Lung (tissue), 12 donors: ENCODE results near the gene TMSB10. TPM values are rescaled to one million over a fixed set of nuclear protein-coding genes. Genes with fewer than 3 reads are reported as not detected.
A peak's percentile ranks its signal among the peaks of the same experiment; 100 is the strongest.

ENCODE experiments used
- ATAC-seq: fragments of 200-7000 bp; cut with Tn5 transposase; one replicate; pipeline ENCODE4 v1.9.1; 2020; ENCODE audit warnings: moderate number of reproducible peaks; ENCODE audit not compliant: insufficient read depth, low FRiP score
- DNase-seq, 3 donors: peaks; one replicate each; pipeline ENCODE4 v3.0.0-alpha.2; 2013 to 2017
- H3K27ac ChIP-seq, 2 donors: one replicate each; pipeline ENCODE4 v1.5.1; 2013; ENCODE audit warnings: mild to moderate bottlenecking in 2 of 2, moderate library complexity in 2 of 2, control low read depth in 1 of 2, inconsistent platforms in 1 of 2, low read depth in 1 of 2, low read length in 1 of 2
- H3K27me3 ChIP-seq, 3 donors: one replicate each; pipeline ENCODE4 v1.5.1; 2013; ENCODE audit warnings: low read length in 2 of 3; ENCODE audit not compliant: control insufficient read depth in 3 of 3, insufficient read depth in 3 of 3
- H3K36me3 ChIP-seq, 4 donors: one replicate each; pipeline ENCODE4 v1.5.1; 2013; ENCODE audit warnings: low read length in 4 of 4, mild to moderate bottlenecking in 1 of 4, moderate library complexity in 1 of 4; ENCODE audit not compliant: control insufficient read depth in 4 of 4, insufficient read depth in 4 of 4
- H3K4me1 ChIP-seq, 5 donors: one replicate each; pipeline ENCODE4 v1.5.1; 2013; ENCODE audit warnings: low read length in 5 of 5, mild to moderate bottlenecking in 2 of 5, moderate library complexity in 1 of 5; ENCODE audit not compliant: control insufficient read depth in 5 of 5, insufficient read depth in 5 of 5
- H3K4me3 ChIP-seq: one replicate; pipeline ENCODE4 v1.5.1; 2013; ENCODE audit warnings: mild to moderate bottlenecking, control low read depth, moderate library complexity
- H3K9ac ChIP-seq, 2 donors: one replicate each; pipeline ENCODE4 v1.5.1; 2013; ENCODE audit warnings: low read length in 2 of 2, control low read depth in 1 of 2; ENCODE audit not compliant: insufficient read depth in 1 of 2
- H3K9me3 ChIP-seq, 4 donors: one replicate each; pipeline ENCODE4 v1.5.1; 2013; ENCODE audit warnings: low read length in 3 of 4, mild to moderate bottlenecking in 1 of 4, moderate library complexity in 1 of 4; ENCODE audit not compliant: control insufficient read depth in 4 of 4, insufficient read depth in 3 of 4
- WGBS, 2 donors: extraction: QIAGEN DNeasy Blood & Tissue Kit; methylation state at CpG; one replicate each; pipeline ENCODE4 v1.1.7; 2013; 5-methylcytosine and 5-hydroxymethylcytosine counted together
- polyA plus RNA-seq, 2 donors: library from polyadenylated mRNA; stranded (reverse); fragments of 200-250 nt; gene quantifications; one replicate each; pipeline ENCODE4 v1.2.1, GENCODE V29; 2013
- total RNA-seq, 2 donors: library from RNA; depleted of rRNA in 1 of 2; stranded (reverse); fragments of >200 nt in 1 of 2; gene quantifications; one replicate each; pipeline ENCODE4 v1.2.1, GENCODE V29; 2014 to 2021
- TF ChIP-seq, protein P1 (sequence below): IDR thresholded peaks from 2 replicates; pipeline ENCODE4 v1.5.1; 2012; ENCODE audit warnings: mild to moderate bottlenecking; ENCODE audit errors: control extremely low read depth, extremely low read depth
- donor health status: control.
- donor health status: control.
- donor health status: Bipolar disorder and iron deficiency.
- donor health status: healthy.
- donor health status: DM: yes; HTN: yes; CAD: no.

The TMSB10 gene
- total and polyA plus RNA-seq, 4 donors, result 1,849 to 6,202 (median 2,498) TPM

DNA sequence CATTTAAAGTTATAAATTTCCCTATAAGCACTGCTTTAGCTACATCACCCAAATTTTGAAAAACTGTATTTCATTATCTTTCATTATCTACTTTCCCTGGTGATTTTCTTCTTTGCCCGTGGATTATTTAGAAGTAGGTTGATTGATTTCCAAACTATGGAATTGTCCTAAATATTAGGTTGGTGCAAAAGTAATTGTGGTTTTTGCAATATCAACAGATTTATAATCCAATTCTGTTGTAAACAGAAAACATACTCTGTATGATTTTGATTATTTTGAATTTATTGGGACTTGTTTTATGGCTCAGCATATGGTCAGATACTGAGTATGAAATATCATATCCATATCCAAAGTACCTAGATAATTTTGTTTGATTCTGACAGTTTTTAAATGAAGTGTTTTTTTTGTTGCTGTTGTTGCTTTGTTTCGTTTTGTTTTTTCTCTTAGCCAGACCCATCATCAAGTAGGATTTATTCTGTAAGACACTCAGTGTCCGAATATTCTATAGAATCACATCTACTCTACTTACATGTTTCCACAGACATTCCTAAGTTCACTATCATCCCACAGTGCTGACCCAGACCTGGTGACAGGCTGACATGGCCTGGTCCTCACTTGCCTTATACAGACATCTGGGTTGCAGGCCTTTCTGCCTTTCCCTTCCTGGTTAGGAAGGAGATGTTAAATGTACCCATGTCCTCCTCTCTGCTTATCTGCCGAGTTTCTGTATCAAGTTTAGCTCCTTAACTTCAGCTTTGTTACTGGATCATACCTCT lies 22.5 kb upstream of the TMSB10 start:
- no peak overlapping the region for H3K27ac ChIP-seq
- no peaks in the 10 kb centered on the region for H3K36me3 ChIP-seq
- ATAC-seq (no peak), DNase-seq (no peak)
- peaks cover 0 to 3% (median 0%) of the 10 kb centered on the region in 4 donors for H3K9me3 ChIP-seq
- H3K4me1 ChIP-seq, result peaks cover 4 to 23% (median 6%) of the 10 kb centered on the region in 5 donors
- H3K27me3 ChIP-seq, result peaks cover 0 to 33% (median 29%) of the 10 kb centered on the region in 3 donors
- H3K9ac ChIP-seq, result no peak overlapping the region
- TF ChIP-seq, protein P1, sequence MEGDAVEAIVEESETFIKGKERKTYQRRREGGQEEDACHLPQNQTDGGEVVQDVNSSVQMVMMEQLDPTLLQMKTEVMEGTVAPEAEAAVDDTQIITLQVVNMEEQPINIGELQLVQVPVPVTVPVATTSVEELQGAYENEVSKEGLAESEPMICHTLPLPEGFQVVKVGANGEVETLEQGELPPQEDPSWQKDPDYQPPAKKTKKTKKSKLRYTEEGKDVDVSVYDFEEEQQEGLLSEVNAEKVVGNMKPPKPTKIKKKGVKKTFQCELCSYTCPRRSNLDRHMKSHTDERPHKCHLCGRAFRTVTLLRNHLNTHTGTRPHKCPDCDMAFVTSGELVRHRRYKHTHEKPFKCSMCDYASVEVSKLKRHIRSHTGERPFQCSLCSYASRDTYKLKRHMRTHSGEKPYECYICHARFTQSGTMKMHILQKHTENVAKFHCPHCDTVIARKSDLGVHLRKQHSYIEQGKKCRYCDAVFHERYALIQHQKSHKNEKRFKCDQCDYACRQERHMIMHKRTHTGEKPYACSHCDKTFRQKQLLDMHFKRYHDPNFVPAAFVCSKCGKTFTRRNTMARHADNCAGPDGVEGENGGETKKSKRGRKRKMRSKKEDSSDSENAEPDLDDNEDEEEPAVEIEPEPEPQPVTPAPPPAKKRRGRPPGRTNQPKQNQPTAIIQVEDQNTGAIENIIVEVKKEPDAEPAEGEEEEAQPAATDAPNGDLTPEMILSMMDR, result no peak
- H3K4me3 ChIP-seq, result no peak overlapping the region
- WGBS, 2 donors, result 96 to 98% methylated on average over 4 of the region's 4 CpGs

DNA sequence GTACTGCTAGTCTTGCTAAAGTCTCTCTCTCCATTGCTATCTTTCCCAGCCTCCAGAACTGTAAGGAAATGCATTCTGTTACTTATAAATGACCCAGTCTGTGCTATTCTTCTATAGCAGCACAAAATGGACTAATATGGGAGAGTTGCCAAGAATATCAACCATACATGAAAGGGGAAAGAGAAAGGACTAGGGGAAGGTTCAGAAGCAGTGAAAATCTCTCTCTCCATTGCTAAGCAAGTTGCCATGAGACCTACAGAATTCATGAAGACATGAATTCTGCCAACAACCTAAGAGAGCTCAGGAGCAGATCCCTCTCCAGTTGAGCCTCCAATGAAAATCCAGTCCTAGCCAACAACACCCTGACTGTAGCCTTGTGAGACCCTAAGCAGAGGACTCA lies 21.0 kb upstream of the TMSB10 start:
- peak in 1 of 3 donors; percentile 38 for DNase-seq

DNA sequence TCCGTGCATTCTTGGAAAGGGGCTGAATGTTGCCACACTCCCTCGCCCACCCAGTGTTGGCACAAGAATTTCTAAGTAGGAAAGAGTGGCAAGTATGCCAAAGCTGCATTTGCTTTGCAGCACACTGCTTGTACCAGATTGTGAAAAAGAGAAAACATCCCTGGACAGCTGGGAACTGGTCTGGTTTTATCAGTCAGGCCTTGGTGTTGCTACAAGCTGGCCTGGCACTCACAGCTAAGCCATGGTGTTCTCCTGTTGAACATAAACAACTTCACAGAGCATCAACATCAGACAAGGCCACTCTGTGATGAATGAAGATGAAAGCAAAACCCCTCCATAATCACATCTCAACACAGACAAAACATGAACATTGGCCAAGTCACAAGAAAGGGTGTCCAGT lies 20.3 kb upstream of the TMSB10 start:
- Histone ChIP-seq H3K27ac (no peak overlapping the region), H3K27me3 (peaks cover 0 to 18% (median 18%) of the 10 kb centered on the region in 3 donors), H3K4me1 (peaks cover 0 to 32% (median 6%) of the 10 kb centered on the region in 5 donors), H3K9me3 (no peaks in the 10 kb centered on the region), H3K9ac (no peak overlapping the region), H3K36me3 (no peaks in the 10 kb centered on the region), H3K4me3 (no peak overlapping the region)
- DNase-seq (no peak), ATAC-seq (no peak)
- 91 to 94% methylated on average over 2 of the region's 2 CpGs for WGBS, 2 donors
- TF ChIP-seq, protein P1, result no peak

More for the DNA sequence above, 21.0 kb upstream of the TMSB10 start:
- Histone ChIP-seq H3K9ac (no peak overlapping the region), H3K9me3 (peaks cover 0 to 3% (median 0%) of the 10 kb centered on the region in 4 donors), H3K27ac (no peak overlapping the region), H3K4me3 (no peak overlapping the region), H3K27me3 (peaks cover 0 to 23% (median 23%) of the 10 kb centered on the region in 3 donors), H3K4me1 (peaks cover 4 to 34% (median 6%) of the 10 kb centered on the region in 5 donors), H3K36me3 (no peaks in the 10 kb centered on the region)
- TF ChIP-seq, protein P1, result no peak
- ATAC-seq, result no peak
